ENCODE results near the gene POMGNT1. TPM values are rescaled to one million over a fixed set of nuclear protein-coding genes. Genes with fewer than 3 reads are reported as not detected.

POMGNT1 gene
- total RNA-seq, 1 donor: 6.7 TPM

DNA sequence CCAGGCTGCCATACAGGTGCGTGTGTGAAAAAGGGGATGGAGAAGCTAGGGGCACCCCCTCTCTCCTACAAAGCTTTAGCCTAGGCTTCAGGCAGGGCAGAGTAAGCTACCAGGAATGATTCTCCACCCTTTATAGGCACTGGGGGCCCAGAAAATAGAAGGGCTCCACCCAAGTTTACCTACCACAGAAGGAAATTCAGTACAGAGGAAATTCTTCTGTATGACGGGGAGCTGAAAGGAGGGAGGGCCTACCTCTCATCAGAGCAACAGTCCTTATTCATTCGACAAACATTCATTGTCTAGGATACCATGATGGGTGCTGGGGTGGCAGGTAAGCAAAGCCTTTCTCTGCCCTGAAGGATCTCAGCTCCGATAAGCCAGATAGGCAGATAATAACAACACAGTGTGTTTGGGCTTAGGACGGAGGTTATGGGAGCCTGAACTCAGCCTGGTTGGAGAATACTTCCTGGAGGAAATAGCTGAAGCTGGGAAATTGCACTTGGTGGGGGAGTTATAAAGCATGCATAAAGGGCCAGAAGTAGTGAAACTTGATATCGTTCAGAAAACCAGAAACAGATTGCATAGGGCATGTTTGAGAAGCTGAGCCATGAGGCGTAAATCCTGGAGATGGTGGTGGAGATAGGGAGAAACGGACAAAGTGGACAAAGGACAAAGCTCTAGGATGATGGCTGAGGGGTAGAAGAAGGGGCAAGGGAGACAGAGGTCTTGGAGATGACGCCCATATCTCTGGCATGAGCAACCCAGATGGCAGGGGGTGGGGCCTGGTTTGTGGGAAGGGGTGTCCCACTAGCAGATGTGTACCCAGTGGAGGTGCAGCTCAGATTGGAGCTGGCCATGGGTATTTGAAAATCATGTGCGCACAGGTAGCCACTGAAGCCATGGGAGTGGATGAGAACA, 16.6 kb downstream of the POMGNT1 start:
- Histone ChIP-seq H3K9me3 (ENCODE audit: low read depth, low read length) (no peaks in the 10 kb centered on the region), H3K4me3 (ENCODE audit: low read length) (no peak overlapping the region), H3K27me3 (ENCODE audit: insufficient read depth, low read length) (no peaks in the 10 kb centered on the region), H3K4me1 (ENCODE audit: insufficient read depth, low read length) (peaks cover 17% of the 10 kb centered on the region)

GRCh38 chr1:46180082-46180616, 18.1 kb downstream of the POMGNT1 start:
- no peaks in the 10 kb centered on the region for H3K27me3 ChIP-seq (ENCODE audit: insufficient read depth, low read length)
- H3K4me3 ChIP-seq (ENCODE audit: low read length): no peak overlapping the region
- no peaks in the 10 kb centered on the region for H3K9me3 ChIP-seq (ENCODE audit: low read depth, low read length)
- H3K4me1 ChIP-seq (ENCODE audit: insufficient read depth, low read length): peaks cover 17% of the 10 kb centered on the region

DNA sequence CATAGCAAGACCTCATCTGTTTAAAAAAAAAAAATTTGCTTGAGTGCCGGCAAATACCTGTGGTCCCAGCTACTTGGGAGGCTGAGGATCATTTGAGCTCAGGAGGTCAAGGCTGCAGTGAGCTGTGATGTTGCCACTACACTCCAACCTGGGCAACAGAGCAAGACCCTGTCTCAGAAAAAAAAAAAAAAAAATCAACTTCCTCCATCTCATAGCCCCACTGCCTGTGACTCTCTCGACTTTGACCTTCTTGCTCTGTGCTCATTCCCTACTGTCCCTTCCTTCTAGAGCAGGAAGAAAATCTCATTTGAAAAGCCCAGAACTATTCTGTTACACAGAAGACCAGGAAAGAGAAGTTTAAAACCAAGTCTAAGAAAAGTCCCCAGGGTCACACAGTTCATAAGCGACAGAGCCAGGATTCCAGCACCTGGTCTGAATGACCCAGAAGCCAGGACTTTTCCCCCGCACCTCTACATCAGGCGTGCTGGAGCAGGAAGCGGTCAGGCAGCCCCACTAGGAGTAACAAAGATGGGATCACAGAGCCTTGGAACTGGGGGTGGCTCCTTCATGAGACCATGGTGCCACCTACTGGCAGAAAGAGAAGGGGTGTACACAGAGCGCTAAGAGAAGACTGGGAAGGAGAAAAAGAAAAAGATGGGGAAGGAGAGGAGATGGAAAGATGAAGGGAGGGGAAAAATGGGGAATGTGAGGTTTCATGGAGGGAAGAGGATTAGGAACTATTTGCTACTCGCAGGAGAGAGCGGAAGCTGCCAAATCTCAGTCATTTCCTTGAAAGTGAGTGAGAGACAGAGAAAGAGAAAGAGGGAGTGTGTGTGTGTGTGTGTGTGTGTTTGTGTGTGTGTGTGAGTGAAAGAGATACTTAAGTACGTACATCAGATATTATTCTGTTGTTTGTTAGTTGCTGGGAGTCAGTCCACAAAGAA, 18.8 kb downstream of the POMGNT1 start:
- Histone ChIP-seq H3K4me1 (ENCODE audit: insufficient read depth, low read length) (peaks cover 14% of the 10 kb centered on the region), H3K9me3 (ENCODE audit: low read depth, low read length) (no peaks in the 10 kb centered on the region), H3K4me3 (ENCODE audit: low read length) (no peak overlapping the region), H3K27me3 (ENCODE audit: insufficient read depth, low read length) (no peaks in the 10 kb centered on the region)

DNA sequence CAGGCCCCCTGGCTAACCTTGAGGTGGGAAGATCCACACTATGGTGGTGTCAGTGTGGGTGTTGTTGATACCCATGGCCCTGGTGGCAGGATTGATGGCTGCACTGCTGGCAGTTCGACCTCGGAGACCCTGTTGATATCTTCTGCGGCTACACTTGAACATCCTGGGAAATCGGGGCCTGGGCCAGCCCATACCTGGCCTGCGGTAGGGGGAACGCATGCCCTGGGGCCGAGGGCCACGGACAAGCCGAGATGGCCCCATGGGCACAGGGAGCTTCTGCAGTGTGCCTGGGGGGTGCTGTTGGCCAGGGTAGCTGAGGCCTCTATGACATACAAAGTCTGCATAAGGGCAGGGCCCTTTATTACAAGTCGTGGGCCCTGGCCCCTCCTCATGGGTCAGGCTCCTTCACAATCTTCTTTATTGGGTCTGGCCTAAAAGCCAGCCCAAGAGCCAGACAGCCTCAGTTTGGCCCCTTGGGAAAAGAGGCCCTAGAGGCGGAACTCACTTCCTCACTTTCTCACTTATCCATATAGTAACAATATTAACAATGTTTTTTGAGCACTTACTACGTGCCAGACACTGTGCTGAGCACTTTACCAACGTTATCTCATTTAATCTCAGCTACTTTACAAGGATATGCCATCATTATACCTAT, 21.9 kb downstream of the POMGNT1 start, which contains the start of gene P3R3URF:
P3R3URF (minus strand) TSS at position 278 of the 655 bp plus-strand sequence; CDS start at position 261, 17 bp downstream.
- H3K4me3 ChIP-seq (ENCODE audit: low read length): no peak within 1 kb of the TSS
- no peaks in the 10 kb centered on the region for H3K27me3 ChIP-seq (ENCODE audit: insufficient read depth, low read length)
- H3K4me1 ChIP-seq (ENCODE audit: insufficient read depth, low read length): peaks cover 6% of the 10 kb centered on the region
- H3K9me3 ChIP-seq (ENCODE audit: low read depth, low read length): no peaks in the 10 kb centered on the region

- Histone ChIP-seq H3K27me3 (ENCODE audit: insufficient read depth, low read length) (no peaks in the 10 kb centered on the region), H3K4me1 (ENCODE audit: insufficient read depth, low read length) (peaks cover 6% of the 10 kb centered on the region), H3K4me3 (ENCODE audit: low read length) (no peak overlapping the region), H3K9me3 (ENCODE audit: low read depth, low read length) (no peaks in the 10 kb centered on the region)
Measured at GRCh38 chr1:46175243-46175642, 23.0 kb downstream of the POMGNT1 start.

DNA sequence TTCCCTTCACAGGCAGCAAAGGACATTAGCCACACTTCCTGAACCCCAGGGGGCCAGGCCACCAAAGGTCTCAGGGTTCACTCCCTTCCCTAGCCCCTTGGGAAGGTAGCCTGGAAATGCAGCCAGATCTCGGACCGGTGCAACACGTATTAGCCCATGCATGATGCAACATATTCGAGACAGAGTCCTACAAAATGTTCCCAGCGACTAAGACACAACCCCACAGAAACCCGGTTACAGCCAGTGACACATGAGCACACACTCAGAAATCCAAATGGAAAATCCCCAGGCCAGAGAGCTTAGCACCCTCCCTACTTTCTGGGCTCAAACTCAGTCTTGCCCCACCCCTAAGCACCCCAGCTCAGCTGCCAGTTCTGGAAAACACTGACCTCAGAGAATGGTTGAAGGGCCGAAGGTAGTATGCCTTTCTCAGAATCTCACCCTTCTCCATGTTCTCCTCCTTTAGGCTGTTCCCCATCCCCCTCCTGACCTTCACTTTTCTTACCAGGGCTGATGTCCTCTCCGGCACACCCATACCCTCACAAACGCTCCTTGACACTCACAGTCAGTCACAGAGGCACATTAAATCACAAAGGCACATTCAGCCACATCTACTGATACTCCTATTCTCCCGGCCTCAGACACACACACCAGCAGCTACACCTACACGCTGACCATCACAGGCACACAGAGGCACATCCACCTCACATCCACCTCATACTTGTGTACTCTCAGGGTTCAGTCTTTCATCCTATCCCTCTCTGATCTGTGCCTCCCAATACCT, 23.6 kb downstream of the POMGNT1 start, which contains the start of gene TSPAN1:
TSPAN1 (plus strand) TSS at position 640 of the 784 bp plus-strand sequence. CDS start 6,021 bp downstream, outside the sequence.
- no peaks in the 10 kb centered on the region for H3K9me3 ChIP-seq (ENCODE audit: low read depth, low read length)
- H3K4me1 ChIP-seq (ENCODE audit: insufficient read depth, low read length): peaks cover 4% of the 10 kb centered on the region
- H3K27me3 ChIP-seq (ENCODE audit: insufficient read depth, low read length): no peaks in the 10 kb centered on the region
- H3K4me3 ChIP-seq (ENCODE audit: low read length): no peak within 1 kb of the TSS

DNA sequence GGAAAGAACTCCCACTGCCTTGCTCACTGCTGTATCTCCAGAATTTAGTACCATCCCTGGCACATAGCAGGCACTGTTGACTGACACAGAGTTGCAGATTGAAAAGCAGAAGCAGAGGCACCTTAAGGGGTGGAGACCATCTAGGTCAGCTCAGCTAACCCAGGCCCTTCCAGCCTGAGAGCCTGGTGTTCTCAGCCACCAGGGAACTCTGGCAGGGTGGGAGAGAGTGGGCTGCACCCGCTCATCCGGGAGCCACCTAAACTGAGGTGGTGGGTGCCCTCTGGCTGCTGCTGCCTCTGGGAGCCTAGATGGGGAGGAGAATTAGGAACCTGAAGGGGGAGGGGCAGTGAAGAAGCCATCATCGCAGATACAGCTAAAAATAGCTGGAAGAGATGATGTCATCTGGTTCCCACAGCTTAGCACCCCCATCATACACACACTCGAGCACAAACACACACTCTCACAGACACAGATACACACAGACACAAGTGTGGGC, 24.8 kb downstream of the POMGNT1 start:
- no peaks in the 10 kb centered on the region for H3K4me1 ChIP-seq (ENCODE audit: insufficient read depth, low read length)
- H3K9me3 ChIP-seq (ENCODE audit: low read depth, low read length): no peaks in the 10 kb centered on the region
- H3K27me3 ChIP-seq (ENCODE audit: insufficient read depth, low read length): no peaks in the 10 kb centered on the region
- no peak overlapping the region for H3K4me3 ChIP-seq (ENCODE audit: low read length)

DNA sequence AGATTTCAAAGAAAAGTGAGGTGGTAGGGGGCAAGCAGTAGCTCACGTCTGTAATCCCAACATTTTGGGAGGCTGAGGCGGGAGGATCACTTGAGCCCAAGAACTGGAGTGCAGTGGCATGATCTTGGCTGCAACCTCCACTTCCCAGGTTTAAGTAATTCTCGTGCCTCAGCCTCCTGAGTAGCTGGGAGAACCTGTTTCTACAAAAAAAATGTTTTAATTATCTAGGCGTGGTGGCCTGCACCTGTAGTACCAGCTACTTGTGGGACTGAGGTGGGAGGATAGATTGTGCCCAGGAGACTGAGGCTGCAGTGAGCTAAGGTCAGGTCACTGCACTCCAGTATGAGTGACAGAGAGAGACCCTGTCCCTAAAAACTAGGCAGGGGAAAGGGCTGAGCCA, 25.9 kb downstream of the POMGNT1 start:
- Histone ChIP-seq H3K4me1 (ENCODE audit: insufficient read depth, low read length) (peaks cover 3% of the 10 kb centered on the region), H3K4me3 (ENCODE audit: low read length) (no peak overlapping the region), H3K9me3 (ENCODE audit: low read depth, low read length) (no peaks in the 10 kb centered on the region), H3K27me3 (ENCODE audit: insufficient read depth, low read length) (peaks cover 2% of the 10 kb centered on the region)

DNA sequence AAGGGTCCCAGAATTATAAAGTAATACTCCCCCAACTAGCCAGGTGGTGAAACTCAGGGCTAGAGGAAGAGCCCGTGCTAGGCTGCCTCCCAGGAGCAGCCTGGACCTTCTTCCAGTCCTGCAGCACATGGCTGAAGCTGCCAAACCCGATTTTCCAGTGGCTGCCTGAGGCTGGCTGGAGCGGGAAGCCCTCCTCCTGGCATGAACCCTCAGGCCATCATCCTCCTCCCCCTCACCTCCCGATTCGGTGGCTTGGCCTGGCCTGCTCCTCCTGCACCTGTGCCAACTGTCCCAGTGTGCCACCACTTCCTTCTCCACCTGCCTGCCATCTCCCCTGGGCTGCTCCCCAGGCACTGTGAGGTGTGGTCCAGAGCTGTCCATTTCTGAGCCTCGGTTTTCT, 26.4 kb downstream of the POMGNT1 start:
- H3K9me3 ChIP-seq (ENCODE audit: low read depth, low read length): no peaks in the 10 kb centered on the region
- H3K4me3 ChIP-seq (ENCODE audit: low read length): no peak overlapping the region
- peaks cover 4% of the 10 kb centered on the region for H3K27me3 ChIP-seq (ENCODE audit: insufficient read depth, low read length)
- H3K4me1 ChIP-seq (ENCODE audit: insufficient read depth, low read length): peaks cover 8% of the 10 kb centered on the region

GRCh38 chr1:46171351-46171750, 26.9 kb downstream of the POMGNT1 start:
- Histone ChIP-seq H3K4me3 (ENCODE audit: low read length) (no peak overlapping the region), H3K27me3 (ENCODE audit: insufficient read depth, low read length) (peaks cover 4% of the 10 kb centered on the region), H3K9me3 (ENCODE audit: low read depth, low read length) (no peaks in the 10 kb centered on the region), H3K4me1 (ENCODE audit: insufficient read depth, low read length) (peaks cover 13% of the 10 kb centered on the region)

GRCh38 chr1:46169811-46170454, 28.3 kb downstream of the POMGNT1 start:
- Histone ChIP-seq H3K4me3 (ENCODE audit: low read length) (no peak overlapping the region), H3K4me1 (ENCODE audit: insufficient read depth, low read length) (peaks cover 16% of the 10 kb centered on the region), H3K27me3 (ENCODE audit: insufficient read depth, low read length) (peaks cover 4% of the 10 kb centered on the region), H3K9me3 (ENCODE audit: low read depth, low read length) (no peaks in the 10 kb centered on the region)

GRCh38 chr1:46168477-46168876, 29.8 kb downstream of the POMGNT1 start:
- H3K4me1 ChIP-seq (ENCODE audit: insufficient read depth, low read length): peaks cover 16% of the 10 kb centered on the region
- H3K27me3 ChIP-seq (ENCODE audit: insufficient read depth, low read length): peaks cover 4% of the 10 kb centered on the region
- H3K9me3 ChIP-seq (ENCODE audit: low read depth, low read length): no peaks in the 10 kb centered on the region
- H3K4me3 ChIP-seq (ENCODE audit: low read length): no peak overlapping the region

Measured in mononuclear cell (primary cell).